ENCODE measurements around the gene ELOVL5.

Gene ELOVL5

DNA sequence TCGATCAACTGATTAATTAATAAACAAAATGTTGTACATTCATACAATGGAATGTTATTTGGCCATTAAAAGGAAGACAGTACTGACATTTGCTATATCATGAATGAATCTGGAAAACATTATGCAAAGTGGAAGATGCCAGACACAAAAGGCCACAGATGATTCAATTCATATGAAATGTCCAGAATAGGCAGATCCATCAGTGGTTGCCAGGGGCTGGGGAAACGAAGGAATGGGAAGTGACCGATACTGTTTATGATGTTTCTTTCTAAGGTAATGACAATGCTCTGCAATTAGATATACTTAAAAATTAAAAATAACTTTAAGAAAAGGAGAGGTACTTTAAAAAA, 37.2 kb downstream of the ELOVL5 start:
- Histone ChIP-seq H3K9ac (ENCODE audit: low read length) (no peak overlapping the region), H3K18ac (ENCODE audit: low read depth in 1 of 2, low read length in 2 of 2) (no peak overlapping the region), H2BK120ac (ENCODE audit: low read depth, low read length) (no peak overlapping the region), H3K4me2 (ENCODE audit: low read length, poor library complexity, severe bottlenecking) (no peak overlapping the region), H3K79me1 (replicated peaks; ENCODE audit: low read length, poor library complexity, severe bottlenecking) (peaks cover 17% of the 10 kb centered on the region), H3K27me3 (ENCODE audit: control insufficient read depth in 1 of 2, insufficient read depth in 1 of 2, low read length in 2 of 2) (no peaks in the 10 kb centered on the region), H4K8ac (ENCODE audit: low read length) (no peak overlapping the region), H3K4me3 (ENCODE audit: insufficient read depth in 1 of 2, low read depth in 1 of 2, low read length in 2 of 2) (no peak overlapping the region), H2BK15ac (ENCODE audit: low read depth, poor library complexity, severe bottlenecking) (no peak overlapping the region), H3K4me1 (ENCODE audit: control insufficient read depth, insufficient read depth, low read depth, low read length) (peaks cover 5% of the 10 kb centered on the region), H3K14ac (ENCODE audit: low read length in 2 of 2) (no peak overlapping the region), H3K27ac (ENCODE audit: low read length, poor library complexity, severe bottlenecking) (no peak overlapping the region), H3K36me3 (ENCODE audit: control insufficient read depth in 1 of 2, insufficient read depth in 2 of 2, low read depth in 1 of 2, low read length in 2 of 2) (no peaks in the 10 kb centered on the region), H2BK5ac (ENCODE audit: low read depth, low read length, poor library complexity, severe bottlenecking) (no peak overlapping the region), H2AFZ (ENCODE audit: low read depth, low read length) (no peak overlapping the region), H4K91ac (ENCODE audit: low read length) (no peak overlapping the region), H3K23ac (ENCODE audit: low read length in 2 of 2) (no peak overlapping the region), H2BK12ac (ENCODE audit: low read length in 2 of 2) (no peak overlapping the region), H3K4ac (ENCODE audit: low read depth in 1 of 2, low read length in 2 of 2) (no peak overlapping the region), H2AK5ac (ENCODE audit: low read length, severe bottlenecking) (no peak overlapping the region), H3K9me3 (ENCODE audit: control insufficient read depth, low read length) (no peaks in the 10 kb centered on the region)
- DNase-seq = no peak
- no CpG with 5 or more reads among the region's 3 CpGs for WGBS

DNA sequence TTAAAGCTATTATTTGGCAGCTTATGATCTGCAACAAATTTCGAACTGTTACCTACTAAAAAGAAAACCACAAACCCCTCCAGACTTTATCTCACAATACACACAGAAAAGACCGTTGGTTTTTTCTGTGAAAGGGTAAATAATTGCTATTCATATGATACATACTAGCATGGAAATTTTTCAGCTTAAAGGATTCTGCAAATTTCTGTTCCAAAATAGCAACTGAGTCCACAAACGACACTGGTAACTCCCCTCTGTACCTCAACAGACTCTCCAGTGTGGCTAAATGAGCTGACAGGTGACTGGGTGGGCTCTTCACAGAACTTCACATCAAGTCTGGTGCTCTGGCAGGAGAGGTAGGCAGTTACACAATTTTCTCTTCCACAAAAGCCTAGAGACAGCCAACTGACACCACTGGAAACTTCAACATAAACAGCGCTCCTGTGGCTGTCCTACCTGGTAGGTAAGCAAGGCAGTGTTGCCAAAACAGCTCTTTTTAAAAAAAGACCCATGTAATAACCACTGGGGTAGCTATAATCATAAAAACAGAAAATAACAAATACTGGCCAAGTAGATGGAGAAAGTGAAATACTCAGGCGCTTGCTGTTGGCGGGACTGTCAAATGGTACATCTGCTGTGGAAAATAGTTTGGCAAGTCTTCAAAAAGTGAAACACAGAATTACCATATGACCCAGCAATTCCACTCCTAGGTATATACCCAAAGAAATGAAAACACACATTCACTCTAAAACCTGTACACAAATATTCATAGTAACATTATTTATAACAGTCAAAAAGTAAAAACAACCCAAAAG, 37.8 kb downstream of the ELOVL5 start:
- H3K79me1 ChIP-seq (replicated peaks; ENCODE audit: low read length, poor library complexity, severe bottlenecking) = peaks cover 14% of the 10 kb centered on the region
- H2AFZ ChIP-seq (ENCODE audit: low read depth, low read length) = no peak overlapping the region
- H2BK15ac ChIP-seq (ENCODE audit: low read depth, poor library complexity, severe bottlenecking) = no peak overlapping the region
- H3K18ac ChIP-seq (ENCODE audit: low read depth in 1 of 2, low read length in 2 of 2) = no peak overlapping the region
- DNase-seq = no peak
- no peaks in the 10 kb centered on the region for H3K27me3 ChIP-seq (ENCODE audit: control insufficient read depth in 1 of 2, insufficient read depth in 1 of 2, low read length in 2 of 2)
- no peak overlapping the region for H4K91ac ChIP-seq (ENCODE audit: low read length)
- H3K4ac ChIP-seq (ENCODE audit: low read depth in 1 of 2, low read length in 2 of 2) = peak overlapping the region in 1 of 2 experiments; percentile 34
- no peak overlapping the region for H3K23ac ChIP-seq (ENCODE audit: low read length in 2 of 2)
- no peak overlapping the region for H3K4me2 ChIP-seq (ENCODE audit: low read length, poor library complexity, severe bottlenecking)
- H3K9ac ChIP-seq (ENCODE audit: low read length) = no peak overlapping the region
- H4K8ac ChIP-seq (ENCODE audit: low read length) = no peak overlapping the region
- H3K9me3 ChIP-seq (ENCODE audit: control insufficient read depth, low read length) = no peaks in the 10 kb centered on the region
- H3K27ac ChIP-seq (ENCODE audit: low read length, poor library complexity, severe bottlenecking) = no peak overlapping the region
- H2BK5ac ChIP-seq (ENCODE audit: low read depth, low read length, poor library complexity, severe bottlenecking) = no peak overlapping the region
- H2BK120ac ChIP-seq (ENCODE audit: low read depth, low read length) = no peak overlapping the region
- no peaks in the 10 kb centered on the region for H3K36me3 ChIP-seq (ENCODE audit: control insufficient read depth in 1 of 2, insufficient read depth in 2 of 2, low read depth in 1 of 2, low read length in 2 of 2)
- H3K4me3 ChIP-seq (ENCODE audit: insufficient read depth in 1 of 2, low read depth in 1 of 2, low read length in 2 of 2) = no peak overlapping the region
- WGBS = 100% methylated on average over 5 of the region's 6 CpGs
- H2BK12ac ChIP-seq (ENCODE audit: low read length in 2 of 2) = no peak overlapping the region
- H3K4me1 ChIP-seq (ENCODE audit: control insufficient read depth, insufficient read depth, low read depth, low read length) = peaks cover 3% of the 10 kb centered on the region
- H2AK5ac ChIP-seq (ENCODE audit: low read length, severe bottlenecking) = no peak overlapping the region
- H3K14ac ChIP-seq (ENCODE audit: low read length in 2 of 2) = no peak overlapping the region

DNA sequence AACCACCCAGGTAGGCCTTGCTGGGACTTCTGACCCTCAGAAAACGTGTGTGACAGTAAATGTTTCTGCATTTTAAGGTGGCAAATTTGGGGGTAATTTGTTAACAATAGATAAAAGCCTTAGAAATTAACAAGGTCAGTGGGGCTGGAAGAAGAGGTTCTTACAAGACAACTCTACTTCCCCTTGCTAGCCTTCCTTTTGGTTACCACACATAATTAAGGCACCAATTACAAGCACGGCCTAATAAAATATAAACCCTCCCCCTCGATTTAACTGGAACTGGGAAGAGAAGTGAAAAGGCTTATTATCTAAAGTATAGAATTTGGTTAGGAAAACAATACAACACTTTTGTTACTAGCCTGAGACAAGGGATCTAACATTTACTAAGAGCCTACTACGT, 38.8 kb downstream of the ELOVL5 start:
- H3K79me1 ChIP-seq (replicated peaks; ENCODE audit: low read length, poor library complexity, severe bottlenecking) = peaks cover 11% of the 10 kb centered on the region
- H3K27me3 ChIP-seq (ENCODE audit: control insufficient read depth in 1 of 2, insufficient read depth in 1 of 2, low read length in 2 of 2) = no peaks in the 10 kb centered on the region
- H2BK120ac ChIP-seq (ENCODE audit: low read depth, low read length) = no peak overlapping the region
- H3K18ac ChIP-seq (ENCODE audit: low read depth in 1 of 2, low read length in 2 of 2) = peak overlapping the region in 1 of 2 experiments; percentile 55
- H3K9ac ChIP-seq (ENCODE audit: low read length) = no peak overlapping the region
- H2AK5ac ChIP-seq (ENCODE audit: low read length, severe bottlenecking) = peak overlapping the region; percentile 23
- no peak overlapping the region for H3K23ac ChIP-seq (ENCODE audit: low read length in 2 of 2)
- no peak overlapping the region for H3K14ac ChIP-seq (ENCODE audit: low read length in 2 of 2)
- H4K91ac ChIP-seq (ENCODE audit: low read length) = no peak overlapping the region
- H3K4me1 ChIP-seq (ENCODE audit: control insufficient read depth, insufficient read depth, low read depth, low read length) = peaks cover 3% of the 10 kb centered on the region
- no peaks in the 10 kb centered on the region for H3K9me3 ChIP-seq (ENCODE audit: control insufficient read depth, low read length)
- no peaks in the 10 kb centered on the region for H3K36me3 ChIP-seq (ENCODE audit: control insufficient read depth in 1 of 2, insufficient read depth in 2 of 2, low read depth in 1 of 2, low read length in 2 of 2)
- no peak overlapping the region for H3K4me3 ChIP-seq (ENCODE audit: insufficient read depth in 1 of 2, low read depth in 1 of 2, low read length in 2 of 2)
- no peak overlapping the region for H2BK12ac ChIP-seq (ENCODE audit: low read length in 2 of 2)
- H3K27ac ChIP-seq (ENCODE audit: low read length, poor library complexity, severe bottlenecking) = no peak overlapping the region
- H4K8ac ChIP-seq (ENCODE audit: low read length) = no peak overlapping the region
- H2AFZ ChIP-seq (ENCODE audit: low read depth, low read length) = no peak overlapping the region
- peak overlapping the region in 1 of 2 experiments; percentile 10 for H3K4ac ChIP-seq (ENCODE audit: low read depth in 1 of 2, low read length in 2 of 2)
- H2BK15ac ChIP-seq (ENCODE audit: low read depth, poor library complexity, severe bottlenecking) = no peak overlapping the region
- H3K4me2 ChIP-seq (ENCODE audit: low read length, poor library complexity, severe bottlenecking) = no peak overlapping the region
- no peak overlapping the region for H2BK5ac ChIP-seq (ENCODE audit: low read depth, low read length, poor library complexity, severe bottlenecking)
- DNase-seq = no peak
- WGBS = 44% methylated on average over 1 of the region's 4 CpGs

DNA sequence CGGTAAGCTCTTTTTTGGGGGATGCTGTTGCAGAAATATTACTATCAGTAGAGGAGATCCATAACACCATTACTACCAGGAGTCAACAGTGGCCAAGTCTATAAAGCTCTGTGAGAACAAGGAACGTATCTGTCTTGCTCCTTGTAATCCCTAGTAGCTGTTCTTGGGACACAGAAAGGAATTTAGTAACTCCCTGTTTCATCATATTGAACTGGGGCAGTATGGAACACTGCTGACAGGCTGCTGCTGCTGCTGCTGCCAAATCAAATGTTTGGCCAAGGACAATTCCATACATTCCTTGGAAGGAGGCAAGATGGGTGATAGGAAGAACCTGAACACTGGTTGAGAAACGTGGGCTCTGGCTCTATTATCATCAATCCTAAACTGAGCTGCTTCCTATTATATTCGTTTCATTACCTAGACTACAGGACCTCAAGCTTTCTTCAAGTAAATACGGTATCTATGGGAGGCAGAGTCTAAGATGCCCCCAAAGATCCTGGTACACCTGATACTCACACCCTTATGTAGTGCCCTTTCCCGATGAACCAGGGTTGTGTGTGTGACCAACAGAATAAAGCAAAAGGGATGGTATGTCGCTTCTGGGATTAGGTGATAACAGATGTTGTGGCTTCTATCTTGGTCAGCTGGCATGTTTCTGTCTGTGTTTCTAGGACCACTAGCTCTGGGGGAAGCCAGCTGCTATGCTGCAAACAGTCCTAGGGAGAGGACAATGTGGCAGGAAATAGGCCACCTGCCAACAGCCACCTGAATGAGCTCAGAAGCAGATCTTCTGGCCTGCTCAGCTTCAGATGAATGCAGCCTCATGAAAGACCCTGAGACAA, 39.5 kb downstream of the ELOVL5 start:
- WGBS = 86% methylated on average over 6 of the region's 7 CpGs
- no peak overlapping the region for H2BK15ac ChIP-seq (ENCODE audit: low read depth, poor library complexity, severe bottlenecking)
- H2BK120ac ChIP-seq (ENCODE audit: low read depth, low read length) = no peak overlapping the region
- H3K9ac ChIP-seq (ENCODE audit: low read length) = no peak overlapping the region
- H4K91ac ChIP-seq (ENCODE audit: low read length) = peak overlapping the region; percentile 52
- no peaks in the 10 kb centered on the region for H3K9me3 ChIP-seq (ENCODE audit: control insufficient read depth, low read length)
- H2AFZ ChIP-seq (ENCODE audit: low read depth, low read length) = no peak overlapping the region
- H3K4me3 ChIP-seq (ENCODE audit: insufficient read depth in 1 of 2, low read depth in 1 of 2, low read length in 2 of 2) = no peak overlapping the region
- H2BK12ac ChIP-seq (ENCODE audit: low read length in 2 of 2) = no peak overlapping the region
- H3K4ac ChIP-seq (ENCODE audit: low read depth in 1 of 2, low read length in 2 of 2) = peak overlapping the region in 1 of 2 experiments; percentile 10
- H3K4me1 ChIP-seq (ENCODE audit: control insufficient read depth, insufficient read depth, low read depth, low read length) = peaks cover 3% of the 10 kb centered on the region
- no peak overlapping the region for H2BK5ac ChIP-seq (ENCODE audit: low read depth, low read length, poor library complexity, severe bottlenecking)
- H3K18ac ChIP-seq (ENCODE audit: low read depth in 1 of 2, low read length in 2 of 2) = peak overlapping the region in 1 of 2 experiments; percentile 55
- peak overlapping the region; percentile 23 for H2AK5ac ChIP-seq (ENCODE audit: low read length, severe bottlenecking)
- H4K8ac ChIP-seq (ENCODE audit: low read length) = peak overlapping the region; percentile 40
- no peaks in the 10 kb centered on the region for H3K36me3 ChIP-seq (ENCODE audit: control insufficient read depth in 1 of 2, insufficient read depth in 2 of 2, low read depth in 1 of 2, low read length in 2 of 2)
- H3K79me1 ChIP-seq (replicated peaks; ENCODE audit: low read length, poor library complexity, severe bottlenecking) = peaks cover 11% of the 10 kb centered on the region
- no peak overlapping the region for H3K27ac ChIP-seq (ENCODE audit: low read length, poor library complexity, severe bottlenecking)
- H3K4me2 ChIP-seq (ENCODE audit: low read length, poor library complexity, severe bottlenecking) = no peak overlapping the region
- peak; percentile 78 for DNase-seq
- H3K23ac ChIP-seq (ENCODE audit: low read length in 2 of 2) = no peak overlapping the region
- no peak overlapping the region for H3K14ac ChIP-seq (ENCODE audit: low read length in 2 of 2)
- no peaks in the 10 kb centered on the region for H3K27me3 ChIP-seq (ENCODE audit: control insufficient read depth in 1 of 2, insufficient read depth in 1 of 2, low read length in 2 of 2)
